ENCODE data around the gene IL17B.

DNA sequence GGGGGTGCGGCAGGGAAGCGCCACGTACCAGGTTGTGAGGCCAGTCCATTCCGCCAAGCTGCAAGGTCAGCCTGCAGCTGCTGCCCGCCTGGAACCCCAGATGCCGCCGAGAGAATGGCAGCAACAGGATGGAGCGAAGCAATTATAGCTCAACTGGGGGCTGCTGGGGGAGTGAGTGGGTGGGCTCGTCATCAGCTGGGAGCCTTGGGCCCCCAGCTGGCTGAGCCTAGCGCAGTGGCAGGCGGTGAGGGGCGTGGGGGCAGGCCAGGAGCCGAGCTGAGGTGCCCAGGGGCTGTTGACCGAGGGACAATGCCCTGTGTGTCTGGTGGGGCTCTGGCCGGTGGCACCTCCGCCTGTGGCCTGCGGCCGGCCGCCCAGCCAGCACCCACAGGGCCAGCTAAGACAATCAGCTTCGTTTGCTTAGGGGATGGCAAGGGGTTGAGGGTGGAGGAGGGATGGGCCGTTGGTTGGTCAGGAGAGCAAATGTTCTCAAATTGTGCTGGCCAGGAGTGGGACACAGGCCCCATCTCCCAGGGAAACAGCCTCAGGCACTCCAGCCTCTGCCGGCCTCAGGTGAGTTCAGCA is at the start of gene IL17B:
- TF ChIP-seq, protein P1, sequence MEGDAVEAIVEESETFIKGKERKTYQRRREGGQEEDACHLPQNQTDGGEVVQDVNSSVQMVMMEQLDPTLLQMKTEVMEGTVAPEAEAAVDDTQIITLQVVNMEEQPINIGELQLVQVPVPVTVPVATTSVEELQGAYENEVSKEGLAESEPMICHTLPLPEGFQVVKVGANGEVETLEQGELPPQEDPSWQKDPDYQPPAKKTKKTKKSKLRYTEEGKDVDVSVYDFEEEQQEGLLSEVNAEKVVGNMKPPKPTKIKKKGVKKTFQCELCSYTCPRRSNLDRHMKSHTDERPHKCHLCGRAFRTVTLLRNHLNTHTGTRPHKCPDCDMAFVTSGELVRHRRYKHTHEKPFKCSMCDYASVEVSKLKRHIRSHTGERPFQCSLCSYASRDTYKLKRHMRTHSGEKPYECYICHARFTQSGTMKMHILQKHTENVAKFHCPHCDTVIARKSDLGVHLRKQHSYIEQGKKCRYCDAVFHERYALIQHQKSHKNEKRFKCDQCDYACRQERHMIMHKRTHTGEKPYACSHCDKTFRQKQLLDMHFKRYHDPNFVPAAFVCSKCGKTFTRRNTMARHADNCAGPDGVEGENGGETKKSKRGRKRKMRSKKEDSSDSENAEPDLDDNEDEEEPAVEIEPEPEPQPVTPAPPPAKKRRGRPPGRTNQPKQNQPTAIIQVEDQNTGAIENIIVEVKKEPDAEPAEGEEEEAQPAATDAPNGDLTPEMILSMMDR (IDR thresholded peaks at IDR 0.05): no peak
- TF ChIP-seq POLR2A (IDR thresholded peaks at IDR 0.05): no peak
